IgD-negative memory B cell (primary cell): Measurements from ENCODE around the gene FRMD3. TPM values are rescaled to one million over a fixed set of nuclear protein-coding genes. Genes with fewer than 3 reads are reported as not detected.
"Not testable (repeated sequence)": the region's sequence is repeated elsewhere in the genome, so short reads cannot be mapped to it uniquely, and the experiment has no call there.

ENCODE experiments used
- H3K27ac Mint-ChIP-seq, 3 donors: one replicate each; pipeline ENCODE4 v1.8.0; 2020 to 2022; ENCODE audit warnings: mild to moderate bottlenecking in 3 of 3, mixed read lengths in 3 of 3, moderate library complexity in 1 of 3
- H3K27me3 Mint-ChIP-seq: one replicate; pipeline ENCODE4 v1.8.0; 2021; ENCODE audit warnings: mixed read lengths
- H3K36me3 Mint-ChIP-seq: one replicate; pipeline ENCODE4 v1.8.0; 2020; ENCODE audit warnings: mild to moderate bottlenecking, mixed read lengths
- H3K4me1 Mint-ChIP-seq, 3 donors: one replicate each; pipeline ENCODE4 v1.8.0; 2020 to 2022; ENCODE audit warnings: mixed read lengths in 3 of 3, mild to moderate bottlenecking in 1 of 3
- H3K4me3 Mint-ChIP-seq, 4 donors: one replicate each; pipeline ENCODE4 v1.8.0; 2020 to 2022; ENCODE audit warnings: mild to moderate bottlenecking in 4 of 4, mixed read lengths in 4 of 4, moderate library complexity in 3 of 4
- H3K9me3 Mint-ChIP-seq, 3 donors: one replicate each; pipeline ENCODE4 v1.8.0; 2020 to 2021; ENCODE audit warnings: mixed read lengths in 3 of 3, mild to moderate bottlenecking in 1 of 3
- polyA plus RNA-seq: library from polyadenylated mRNA; unstranded; fragments of 300-500 nt; fragmentation: Illumina TruSeq; gene quantifications from one replicate; pipeline ENCODE4 v1.2.3, GENCODE V29; 2021

FRMD3 gene
- polyA plus RNA-seq, 1 donor from 2014 or later, result 1.1 TPM

GRCh38 chr9:83538890-83539238 is 663 bp upstream of the FRMD3 start:
- Mint-ChIP-seq H3K4me3 (no peak overlapping the region), H3K27ac (no peak overlapping the region), H3K4me1 (peaks cover 0 to 5% (median 3%) of the 10 kb centered on the region in 3 donors), H3K27me3 (peaks cover 30% of the 10 kb centered on the region), H3K9me3 (peaks cover 0 to 2% (median 0%) of the 10 kb centered on the region in 3 donors), H3K36me3 (no peaks in the 10 kb centered on the region)

GRCh38 chr9:83537331-83538171 is 650 bp downstream of the FRMD3 start:
- Mint-ChIP-seq H3K27ac (no peak overlapping the region), H3K4me1 (peaks cover 0 to 5% (median 3%) of the 10 kb centered on the region in 3 donors), H3K4me3 (peak overlapping the region in 1 of 4 donors; percentile 86), H3K36me3 (no peaks in the 10 kb centered on the region), H3K9me3 (peaks cover 0 to 2% (median 0%) of the 10 kb centered on the region in 3 donors), H3K27me3 (peaks cover 30% of the 10 kb centered on the region)

GRCh38 chr9:83536332-83536731 is 1.9 kb downstream of the FRMD3 start:
- Mint-ChIP-seq H3K36me3 (no peaks in the 10 kb centered on the region), H3K27ac (no peak overlapping the region), H3K4me3 (no peak overlapping the region), H3K27me3 (peaks cover 30% of the 10 kb centered on the region), H3K9me3 (peaks cover 0 to 2% (median 0%) of the 10 kb centered on the region in 3 donors), H3K4me1 (peaks cover 0 to 5% (median 3%) of the 10 kb centered on the region in 3 donors)

- Mint-ChIP-seq H3K36me3 (no peaks in the 10 kb centered on the region), H3K27ac (peak overlapping the region in 1 of 3 donors; percentile 17), H3K27me3 (peaks cover 30% of the 10 kb centered on the region), H3K4me1 (peaks cover 0 to 5% (median 3%) of the 10 kb centered on the region in 3 donors), H3K9me3 (no peaks in the 10 kb centered on the region), H3K4me3 (no peak overlapping the region)
These were observed 2.5 kb downstream of the FRMD3 start for GRCh38 chr9:83535736-83536135.

GRCh38 chr9:83533296-83533695 is 4.9 kb downstream of the FRMD3 start:
- Mint-ChIP-seq H3K36me3 (no peaks in the 10 kb centered on the region), H3K9me3 (peaks cover 0 to 6% (median 0%) of the 10 kb centered on the region in 3 donors), H3K27me3 (peaks cover 15% of the 10 kb centered on the region), H3K27ac (no peak overlapping the region), H3K4me1 (no peaks in the 10 kb centered on the region), H3K4me3 (no peak overlapping the region)

GRCh38 chr9:83526901-83527300 is 11.3 kb downstream of the FRMD3 start:
- peaks cover 1% of the 10 kb centered on the region for H3K27me3 Mint-ChIP-seq
- no peak overlapping the region for H3K4me3 Mint-ChIP-seq
- peaks cover 0 to under 1% (median 0%) of the 10 kb centered on the region in 3 donors for H3K4me1 Mint-ChIP-seq
- H3K27ac Mint-ChIP-seq, result no peak overlapping the region
- peaks cover 2% of the 10 kb centered on the region for H3K36me3 Mint-ChIP-seq
- peaks cover 0 to 6% (median 0%) of the 10 kb centered on the region in 3 donors for H3K9me3 Mint-ChIP-seq

GRCh38 chr9:83526211-83526610 is 12.0 kb downstream of the FRMD3 start:
- peaks cover 2 to 6% (median 6%) of the 10 kb centered on the region in 3 donors for H3K4me1 Mint-ChIP-seq
- H3K9me3 Mint-ChIP-seq, result peaks cover 0 to 6% (median 0%) of the 10 kb centered on the region in 3 donors
- no peak overlapping the region for H3K27ac Mint-ChIP-seq
- no peak overlapping the region for H3K4me3 Mint-ChIP-seq
- peaks cover 2% of the 10 kb centered on the region for H3K36me3 Mint-ChIP-seq
- H3K27me3 Mint-ChIP-seq, result peaks cover 1% of the 10 kb centered on the region

GRCh38 chr9:83523684-83524083 is 14.5 kb downstream of the FRMD3 start:
- H3K4me1 Mint-ChIP-seq, result peaks cover 2 to 7% (median 6%) of the 10 kb centered on the region in 3 donors
- peaks cover 1% of the 10 kb centered on the region for H3K27me3 Mint-ChIP-seq
- no peak overlapping the region for H3K27ac Mint-ChIP-seq
- no peaks in the 10 kb centered on the region for H3K9me3 Mint-ChIP-seq
- H3K36me3 Mint-ChIP-seq, result peaks cover 2% of the 10 kb centered on the region
- no peak overlapping the region for H3K4me3 Mint-ChIP-seq

- Mint-ChIP-seq H3K9me3 (peaks cover 0 to 4% (median 0%) of the 10 kb centered on the region in 3 donors), H3K36me3 (peaks cover 3% of the 10 kb centered on the region), H3K4me3 (no peak overlapping the region), H3K27ac (no peak overlapping the region), H3K4me1 (peaks cover 8 to 16% (median 15%) of the 10 kb centered on the region in 3 donors), H3K27me3 (no peaks in the 10 kb centered on the region)
These were observed 16.8 kb downstream of the FRMD3 start for GRCh38 chr9:83521411-83521810.

- H3K36me3 Mint-ChIP-seq, result peaks cover 3% of the 10 kb centered on the region
These were observed 17.2 kb downstream of the FRMD3 start for GRCh38 chr9:83521011-83521410.

GRCh38 chr9:83520292-83520691 is 17.9 kb downstream of the FRMD3 start:
- peaks cover 0 to 4% (median 0%) of the 10 kb centered on the region in 3 donors for H3K9me3 Mint-ChIP-seq
- peaks cover 3% of the 10 kb centered on the region for H3K36me3 Mint-ChIP-seq
- H3K4me1 Mint-ChIP-seq, result peaks cover 8 to 16% (median 16%) of the 10 kb centered on the region in 3 donors
- H3K4me3 Mint-ChIP-seq, result no peak overlapping the region
- H3K27me3 Mint-ChIP-seq, result no peaks in the 10 kb centered on the region
- no peak overlapping the region for H3K27ac Mint-ChIP-seq

More at GRCh38 chr9:83521011-83521410, 17.2 kb downstream of the FRMD3 start:
- no peaks in the 10 kb centered on the region for H3K27me3 Mint-ChIP-seq
- H3K27ac Mint-ChIP-seq, result no peak overlapping the region
- H3K4me1 Mint-ChIP-seq, result peaks cover 8 to 16% (median 15%) of the 10 kb centered on the region in 3 donors
- peaks cover 0 to 4% (median 0%) of the 10 kb centered on the region in 3 donors for H3K9me3 Mint-ChIP-seq
- H3K4me3 Mint-ChIP-seq, result no peak overlapping the region

- Mint-ChIP-seq H3K4me1 (peaks cover 9 to 19% (median 16%) of the 10 kb centered on the region in 3 donors), H3K4me3 (peak overlapping the region in 1 of 4 donors; percentile 34)
- H3K36me3 Mint-ChIP-seq, H3K27me3 Mint-ChIP-seq, H3K27ac Mint-ChIP-seq, H3K9me3 Mint-ChIP-seq: not testable (repeated sequence)
These were observed 20.2 kb downstream of the FRMD3 start for GRCh38 chr9:83517980-83518379.

- H3K4me1 Mint-ChIP-seq, result peaks cover 7 to 13% (median 9%) of the 10 kb centered on the region in 3 donors
These were observed 23.4 kb downstream of the FRMD3 start for GRCh38 chr9:83514767-83515166.

GRCh38 chr9:83512621-83513020 is 25.6 kb downstream of the FRMD3 start:
- H3K27me3 Mint-ChIP-seq, result peaks cover 6% of the 10 kb centered on the region
- peaks cover 3 to 6% (median 3%) of the 10 kb centered on the region in 3 donors for H3K4me1 Mint-ChIP-seq
- H3K4me3 Mint-ChIP-seq, result no peak overlapping the region
- H3K27ac Mint-ChIP-seq, result no peak overlapping the region
- peaks cover 2% of the 10 kb centered on the region for H3K36me3 Mint-ChIP-seq
- peaks cover 0 to 3% (median 0%) of the 10 kb centered on the region in 3 donors for H3K9me3 Mint-ChIP-seq

More at GRCh38 chr9:83514767-83515166, 23.4 kb downstream of the FRMD3 start:
- H3K4me3 Mint-ChIP-seq, result no peak overlapping the region
- H3K27ac Mint-ChIP-seq, result peak overlapping the region in 1 of 3 donors; percentile 63
- H3K9me3 Mint-ChIP-seq, result peaks cover 0 to 6% (median 0%) of the 10 kb centered on the region in 3 donors
- peaks cover 6% of the 10 kb centered on the region for H3K27me3 Mint-ChIP-seq
- H3K36me3 Mint-ChIP-seq, result peaks cover 3% of the 10 kb centered on the region

- peaks cover 6% of the 10 kb centered on the region for H3K27me3 Mint-ChIP-seq
- H3K4me3 Mint-ChIP-seq, result peak overlapping the region in 1 of 4 donors; percentile 2
- H3K9me3 Mint-ChIP-seq, result peaks cover 0 to 1% (median 0%) of the 10 kb centered on the region in 3 donors
- no peak overlapping the region for H3K27ac Mint-ChIP-seq
- peaks cover 2% of the 10 kb centered on the region for H3K36me3 Mint-ChIP-seq
- peaks cover 0 to 4% (median 1%) of the 10 kb centered on the region in 3 donors for H3K4me1 Mint-ChIP-seq
These were observed 27.1 kb downstream of the FRMD3 start for GRCh38 chr9:83511051-83511450.
